Activated T-helper 1 cell treated with anti-CD3 and anti-CD28 coated beads, Interleukin-12 subunit alpha, Interleukin-12 subunit beta, Interleukin-2, Interleukin-4 antibody, amounts not matched to agents 30 ng/mL and 10 ng/mL and 1 ng/mL, durations not matched to agents 14 hours and 24 hours and 36 hours (primary cell): ENCODE data around the gene PTAR1. TPM values are rescaled to one million over a fixed set of nuclear protein-coding genes. Genes with fewer than 3 reads are reported as not detected.
A peak's percentile ranks its signal among the peaks of the same experiment; 100 is the strongest.
"Not testable (repeated sequence)": the region's sequence is repeated elsewhere in the genome, so short reads cannot be mapped to it uniquely, and the experiment has no call there.

ENCODE experiments used
- DNase-seq: peaks from one replicate; pipeline ENCODE4 v3.0.0; 2021; ENCODE audit warnings: low spot score
- H3K27ac Mint-ChIP-seq: one replicate; pipeline ENCODE4 v1.8.0; 2021; ENCODE audit warnings: mild to moderate bottlenecking, mixed read lengths
- H3K27me3 Mint-ChIP-seq: one replicate; pipeline ENCODE4 v1.8.0; 2022; ENCODE audit warnings: mild to moderate bottlenecking, moderate library complexity, mixed read lengths; ENCODE audit not compliant: insufficient read depth
- H3K36me3 Mint-ChIP-seq: one replicate; pipeline ENCODE4 v1.8.0; 2021; ENCODE audit warnings: low read depth, mixed read lengths
- H3K4me1 Mint-ChIP-seq: one replicate; pipeline ENCODE4 v1.8.0; 2021; ENCODE audit warnings: low read depth, mixed read lengths
- H3K4me3 Mint-ChIP-seq: one replicate; pipeline ENCODE4 v1.8.0; 2021; ENCODE audit warnings: mild to moderate bottlenecking, moderate library complexity, mixed read lengths
- H3K9me3 Mint-ChIP-seq: one replicate; pipeline ENCODE4 v1.8.0; 2021; ENCODE audit warnings: mixed read lengths
- intact Hi-C: fragments of 100-400 bp; cut with micrococcal nuclease; formaldehyde crosslinking; loops from one replicate; pipeline ENCODE4 v1.15.1; 2024
- total RNA-seq: library from RNA; stranded (reverse); gene quantifications from 2 replicates; pipeline ENCODE4 v1.2.3, GENCODE V29; 2022

PTAR1 gene
- total RNA-seq, 1 donor from 2014 or later = 47.5 TPM

GRCh38 chr9:69768716-69769115 is 8.9 kb upstream of the PTAR1 start:
- H3K4me1 Mint-ChIP-seq = no peaks in the 10 kb centered on the region
- H3K36me3 Mint-ChIP-seq = no peaks in the 10 kb centered on the region
- no peak overlapping the region for H3K4me3 Mint-ChIP-seq
- no peaks in the 10 kb centered on the region for H3K9me3 Mint-ChIP-seq
- no peak for DNase-seq
- intact Hi-C loops = no loop called here
- H3K27ac Mint-ChIP-seq = no peak overlapping the region
- peaks cover 4% of the 10 kb centered on the region for H3K27me3 Mint-ChIP-seq

- Mint-ChIP-seq H3K36me3 (no peaks in the 10 kb centered on the region), H3K27ac (no peak overlapping the region), H3K4me3 (no peak overlapping the region), H3K4me1 (no peaks in the 10 kb centered on the region), H3K9me3 (no peaks in the 10 kb centered on the region), H3K27me3 (peaks cover 4% of the 10 kb centered on the region)
- intact Hi-C loops = no loop called here
- DNase-seq = no peak
Measured at GRCh38 chr9:69768101-69768500, 8.3 kb upstream of the PTAR1 start.

GRCh38 chr9:69763862-69764261 is 4.1 kb upstream of the PTAR1 start:
- intact Hi-C loops, H3K27me3 Mint-ChIP-seq, H3K36me3 Mint-ChIP-seq, H3K27ac Mint-ChIP-seq, H3K4me1 Mint-ChIP-seq, DNase-seq, H3K9me3 Mint-ChIP-seq, H3K4me3 Mint-ChIP-seq: not testable (repeated sequence)

- Mint-ChIP-seq H3K4me3 (no peak overlapping the region), H3K36me3 (peaks cover 7% of the 10 kb centered on the region), H3K9me3 (no peaks in the 10 kb centered on the region), H3K27ac (no peak overlapping the region), H3K4me1 (peaks cover 12% of the 10 kb centered on the region), H3K27me3 (peaks cover 7% of the 10 kb centered on the region)
- intact Hi-C loops = no loop called here
- no peak for DNase-seq
Measured at GRCh38 chr9:69762527-69762926, 2.7 kb upstream of the PTAR1 start.

GRCh38 chr9:69760278-69760610 is 433 bp upstream of the PTAR1 start:
- peak overlapping the region; percentile 91 for H3K4me3 Mint-ChIP-seq
- peaks cover 5% of the 10 kb centered on the region for H3K27me3 Mint-ChIP-seq
- intact Hi-C loops = no loop called here
- no peaks in the 10 kb centered on the region for H3K9me3 Mint-ChIP-seq
- H3K36me3 Mint-ChIP-seq = peaks cover 14% of the 10 kb centered on the region
- no peak for DNase-seq
- peaks cover 30% of the 10 kb centered on the region for H3K4me1 Mint-ChIP-seq
- peak overlapping the region; percentile 86 for H3K27ac Mint-ChIP-seq

DNA sequence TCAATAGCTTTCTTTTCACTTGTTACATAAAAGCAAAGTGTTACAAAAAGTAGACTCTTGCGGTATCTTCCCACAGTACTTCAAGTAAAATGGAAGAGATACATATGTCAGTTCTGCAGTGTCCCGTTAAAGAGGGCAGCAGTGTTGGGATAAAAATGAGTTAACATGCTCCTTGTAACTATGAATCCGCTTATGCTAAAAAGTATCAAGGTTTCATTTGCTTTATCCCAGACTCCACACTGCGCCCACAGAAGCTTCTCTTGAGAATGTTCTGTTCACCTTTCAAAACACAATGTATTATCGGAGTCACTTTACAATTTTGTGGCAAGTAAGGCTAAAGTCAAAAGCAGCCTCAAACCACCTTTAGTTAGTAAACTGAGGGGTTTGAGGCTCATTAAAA is 790 bp downstream of the PTAR1 start:
- intact Hi-C loops = loop anchor here (1.0 to 10.0 kb wide), 12 partner anchors 28 to 803 kb away; partner anchors contain the start of genes APBA1, CFAP95, FXN and KLF9
- no peak for DNase-seq
- H3K27ac Mint-ChIP-seq = peak overlapping the region; percentile 95
- H3K4me1 Mint-ChIP-seq = peaks cover 35% of the 10 kb centered on the region
- peaks cover 17% of the 10 kb centered on the region for H3K36me3 Mint-ChIP-seq
- no peaks in the 10 kb centered on the region for H3K9me3 Mint-ChIP-seq
- H3K27me3 Mint-ChIP-seq = peaks cover 5% of the 10 kb centered on the region
- H3K4me3 Mint-ChIP-seq = peak overlapping the region; percentile 91

GRCh38 chr9:69757996-69758675 is 1.7 kb downstream of the PTAR1 start:
- Mint-ChIP-seq H3K27ac (peak overlapping the region; percentile 15), H3K4me3 (peak overlapping the region; percentile 72), H3K27me3 (peaks cover 3% of the 10 kb centered on the region), H3K9me3 (no peaks in the 10 kb centered on the region), H3K4me1 (peaks cover 43% of the 10 kb centered on the region), H3K36me3 (peaks cover 24% of the 10 kb centered on the region)
- no peak for DNase-seq
- intact Hi-C loops = loop anchor here (2.0 to 10.0 kb wide), 9 partner anchors 41 to 804 kb away; partner anchors contain the start of genes CFAP95, FXN and KLF9

DNA sequence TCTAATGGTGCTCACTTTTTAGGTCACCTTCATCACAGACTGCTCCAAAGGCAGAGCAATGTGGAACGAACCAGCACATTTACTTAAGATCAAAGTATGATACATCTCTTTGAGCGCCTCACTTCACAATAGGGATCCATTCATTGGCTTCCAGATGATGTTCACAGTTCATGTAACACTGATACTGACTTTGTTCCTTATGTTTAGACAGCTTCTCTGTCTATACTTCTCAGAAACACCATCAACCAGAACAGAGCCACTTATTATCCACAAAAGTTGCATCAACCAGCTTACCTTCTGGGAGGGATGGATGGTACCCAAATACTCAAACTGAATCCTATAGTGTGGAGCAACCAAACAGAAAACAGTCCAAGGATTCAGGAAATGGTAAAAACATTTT is 4.6 kb downstream of the PTAR1 start:
- peaks cover 28% of the 10 kb centered on the region for H3K36me3 Mint-ChIP-seq
- H3K4me3 Mint-ChIP-seq = no peak overlapping the region
- intact Hi-C loops = loop anchor here (5.0 to 10.0 kb wide), 7 partner anchors 38 to 807 kb away; partner anchors contain the start of genes CFAP95, FXN and KLF9
- H3K9me3 Mint-ChIP-seq = no peaks in the 10 kb centered on the region
- H3K27ac Mint-ChIP-seq = no peak overlapping the region
- H3K4me1 Mint-ChIP-seq = peaks cover 43% of the 10 kb centered on the region
- H3K27me3 Mint-ChIP-seq = no peaks in the 10 kb centered on the region
- no peak for DNase-seq

DNA sequence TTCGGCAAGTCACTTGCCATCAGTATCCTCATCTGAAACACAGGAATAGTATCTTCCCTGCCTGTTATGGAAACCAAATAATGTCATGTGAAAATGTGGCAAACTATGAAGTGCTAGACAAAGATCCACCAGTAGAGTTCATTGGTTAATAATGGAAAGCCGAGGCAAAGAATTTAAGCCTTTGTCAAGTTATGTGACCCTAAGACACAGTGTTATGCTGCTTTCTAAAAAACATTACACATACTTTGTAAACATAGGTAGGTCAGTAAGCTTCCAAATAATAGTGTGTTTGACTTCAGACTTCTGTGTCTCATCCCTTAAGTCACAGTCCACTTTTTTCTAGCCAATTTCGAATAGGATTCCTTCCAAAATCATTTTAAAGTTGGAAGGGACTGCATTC is 6.0 kb downstream of the PTAR1 start:
- Mint-ChIP-seq H3K36me3 (peaks cover 34% of the 10 kb centered on the region), H3K4me3 (no peak overlapping the region), H3K27me3 (no peaks in the 10 kb centered on the region), H3K27ac (no peak overlapping the region), H3K9me3 (no peaks in the 10 kb centered on the region), H3K4me1 (peaks cover 49% of the 10 kb centered on the region)
- intact Hi-C loops = loop anchor here (10.0 kb wide), 2 partner anchors 329 to 569 kb away; no protein-coding TSS in a partner anchor
- DNase-seq = no peak

GRCh38 chr9:69750085-69750484 is 9.7 kb downstream of the PTAR1 start:
- intact Hi-C loops = loop anchor here (10.0 kb wide), 2 partner anchors 325 to 565 kb away; no protein-coding TSS in a partner anchor
- no peak for DNase-seq
- H3K27ac Mint-ChIP-seq = no peak overlapping the region
- H3K4me3 Mint-ChIP-seq = no peak overlapping the region
- H3K9me3 Mint-ChIP-seq = no peaks in the 10 kb centered on the region
- peaks cover 40% of the 10 kb centered on the region for H3K36me3 Mint-ChIP-seq
- H3K4me1 Mint-ChIP-seq = peaks cover 42% of the 10 kb centered on the region
- no peaks in the 10 kb centered on the region for H3K27me3 Mint-ChIP-seq

GRCh38 chr9:69748304-69748703 is 11.5 kb downstream of the PTAR1 start:
- Mint-ChIP-seq H3K36me3 (peaks cover 42% of the 10 kb centered on the region), H3K27me3 (no peaks in the 10 kb centered on the region), H3K9me3 (no peaks in the 10 kb centered on the region), H3K4me1 (peaks cover 37% of the 10 kb centered on the region), H3K27ac (no peak overlapping the region), H3K4me3 (no peak overlapping the region)
- intact Hi-C loops = no loop called here
- DNase-seq = no peak

DNA sequence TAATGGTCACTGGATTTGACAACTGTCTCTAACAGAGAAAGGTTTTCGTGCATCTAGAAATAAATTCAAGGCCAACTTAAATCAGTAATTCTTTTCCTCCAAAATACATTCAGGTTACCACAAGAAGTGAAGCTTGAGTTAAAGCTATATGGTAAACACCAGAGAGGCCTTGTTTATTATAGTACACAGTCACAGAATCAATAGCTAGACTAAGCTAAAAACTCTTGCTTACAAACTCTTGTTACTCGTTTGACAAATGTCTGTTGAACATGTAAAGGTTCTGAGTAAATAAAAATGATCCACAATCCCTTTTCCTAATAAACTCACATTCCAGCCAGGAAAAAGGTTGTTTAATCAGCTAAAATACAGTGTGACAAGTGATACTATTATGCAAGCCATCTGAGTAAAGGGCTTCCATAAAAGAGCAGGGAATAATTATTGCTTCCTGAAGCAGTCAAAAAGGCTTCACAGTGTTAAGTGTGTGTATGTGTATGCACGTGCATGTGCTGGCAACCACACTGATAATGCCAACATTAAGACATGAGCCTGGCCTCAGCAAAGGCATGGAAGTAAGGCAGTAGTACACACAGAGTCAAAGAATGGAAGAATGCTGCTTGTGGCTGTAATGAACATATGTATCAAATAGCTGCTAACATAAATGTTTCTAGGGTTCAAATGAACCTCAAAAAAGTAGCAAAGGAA is 12.8 kb downstream of the PTAR1 start:
- H3K27ac Mint-ChIP-seq = no peak overlapping the region

DNA sequence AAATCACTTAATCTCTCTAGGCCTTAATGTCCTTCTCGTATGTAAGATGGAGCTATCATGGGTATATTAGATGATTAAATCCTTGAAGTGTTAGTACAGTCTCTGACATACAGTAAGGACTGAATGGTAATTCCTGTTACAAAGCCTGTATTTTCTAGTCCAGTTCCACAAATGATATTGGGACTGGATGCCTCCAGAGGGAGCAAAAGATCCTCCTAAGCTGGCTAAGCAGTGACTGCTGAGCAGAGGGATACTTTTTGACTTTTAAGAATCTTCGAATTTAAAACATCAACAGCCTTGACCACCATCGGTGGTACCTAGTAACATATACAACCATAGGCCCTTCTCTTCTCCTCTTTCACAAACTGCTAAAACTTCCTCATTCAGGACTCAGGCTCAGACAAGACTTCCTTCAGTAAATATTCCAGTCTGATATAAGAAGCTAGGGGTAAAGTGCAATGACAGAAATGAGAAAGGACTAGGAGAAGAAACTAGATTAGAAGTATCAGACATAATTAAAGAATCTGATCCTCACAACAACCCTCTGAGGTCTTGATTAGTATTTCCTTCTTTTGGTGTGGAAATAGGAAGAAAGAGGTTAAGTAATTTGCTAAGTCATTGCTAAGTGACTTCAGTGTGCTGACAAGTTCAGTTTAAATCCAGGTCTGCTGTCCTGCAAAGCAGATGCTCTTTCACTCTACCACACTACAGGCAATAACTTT is 13.9 kb downstream of the PTAR1 start:
- Mint-ChIP-seq H3K4me3 (no peak overlapping the region), H3K27ac (peak overlapping the region; percentile 67), H3K4me1 (peaks cover 40% of the 10 kb centered on the region)

More for the DNA sequence above, 12.8 kb downstream of the PTAR1 start:
- no peaks in the 10 kb centered on the region for H3K9me3 Mint-ChIP-seq
- no peak for DNase-seq
- no peak overlapping the region for H3K4me3 Mint-ChIP-seq
- H3K27me3 Mint-ChIP-seq = no peaks in the 10 kb centered on the region
- peaks cover 36% of the 10 kb centered on the region for H3K4me1 Mint-ChIP-seq
- intact Hi-C loops = no loop called here
- peaks cover 43% of the 10 kb centered on the region for H3K36me3 Mint-ChIP-seq

More for the DNA sequence above, 13.9 kb downstream of the PTAR1 start:
- intact Hi-C loops = no loop called here
- Mint-ChIP-seq H3K36me3 (peaks cover 50% of the 10 kb centered on the region), H3K27me3 (no peaks in the 10 kb centered on the region), H3K9me3 (no peaks in the 10 kb centered on the region)
- DNase-seq = no peak
